Fibroblast of pulmonary artery (primary cell): ENCODE results near the gene GLE1.

Experiments used
- DNase-seq: peaks from one replicate; pipeline ENCODE4 v3.0.0-alpha.2; 2010; ENCODE audit warnings: low read depth
- H3K4me3 ChIP-seq: replicated peaks from 2 replicates; pipeline ENCODE4 v1.5.1; 2011; ENCODE audit warnings: low read depth, mild to moderate bottlenecking, control low read depth, low read length, moderate library complexity
- CTCF ChIP-seq: IDR thresholded peaks from 2 replicates; pipeline ENCODE4 v1.5.1; 2011; ENCODE audit warnings: mild to moderate bottlenecking, control low read depth, low read length, inconsistent platforms; ENCODE audit errors: missing control alignments

Gene GLE1

DNA sequence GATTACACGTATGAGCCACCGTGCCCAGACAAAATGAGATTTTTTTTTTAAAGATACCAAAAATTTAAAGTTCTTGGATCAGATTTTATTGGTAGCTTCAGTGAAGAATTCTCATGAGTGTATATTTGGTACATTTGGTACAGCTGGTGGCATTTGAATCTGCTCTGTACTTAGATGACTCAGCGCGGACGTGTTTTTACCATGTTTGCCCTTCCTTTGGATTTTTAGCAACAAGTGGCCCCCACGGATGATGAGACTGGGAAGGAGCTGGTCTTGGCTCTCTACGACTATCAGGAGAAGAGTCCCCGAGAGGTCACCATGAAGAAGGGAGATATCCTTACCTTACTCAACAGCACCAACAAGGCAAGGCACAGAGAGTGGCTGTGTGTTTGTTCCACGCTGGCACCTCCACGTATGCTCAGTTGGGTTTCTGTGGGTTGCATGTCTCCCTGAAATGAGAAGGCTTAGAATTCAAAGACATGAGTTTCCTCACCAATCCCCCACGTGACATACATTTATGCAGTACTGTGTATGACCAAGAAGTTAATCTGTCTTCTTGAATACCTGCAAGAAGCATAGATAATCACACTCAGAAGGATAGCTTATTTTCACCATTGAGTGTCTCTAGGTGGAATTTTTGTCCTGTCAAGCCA lies 84.2 kb downstream of the GLE1 start:
- no peak for DNase-seq
- no peak for TF ChIP-seq CTCF
- no peak overlapping the region for H3K4me3 ChIP-seq
